ENCODE data around the gene ACYP2.
"Not testable (repeated sequence)": the region's sequence is repeated elsewhere in the genome, so short reads cannot be mapped to it uniquely, and the experiment has no call there.

Gene ACYP2

DNA sequence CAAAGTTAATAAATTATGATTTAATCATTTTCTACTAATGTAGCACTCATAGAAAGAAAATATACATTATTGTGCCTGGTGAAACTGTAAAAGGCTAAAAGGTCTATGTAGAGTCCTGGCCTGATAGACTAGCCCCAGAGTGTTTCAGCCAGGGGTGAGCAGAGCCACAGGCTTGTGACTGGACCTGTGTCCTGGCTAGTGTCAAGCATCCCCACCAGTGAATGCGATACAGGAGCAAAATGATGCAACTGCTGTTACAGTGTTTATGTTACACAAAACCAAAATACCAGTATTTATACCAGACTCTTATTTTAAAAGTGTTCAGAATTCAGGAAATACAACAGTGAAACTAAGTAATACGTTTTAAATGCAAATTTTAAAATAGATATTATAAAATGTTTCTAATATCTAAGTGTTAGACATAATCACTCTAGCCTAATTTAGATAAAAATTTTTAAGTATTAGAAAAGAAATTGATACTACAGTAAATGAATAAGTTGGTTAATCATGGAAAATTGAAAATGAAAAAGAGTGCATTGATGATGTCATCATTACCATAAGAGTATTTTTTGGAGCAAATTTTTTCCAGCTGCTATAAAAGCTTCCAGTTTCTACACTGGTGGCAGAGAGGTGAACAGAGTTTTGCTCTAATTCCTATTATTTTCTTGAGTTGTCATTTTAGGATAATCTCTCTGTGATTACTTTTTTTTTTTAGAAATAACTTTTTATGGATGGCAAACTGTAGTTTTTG is 146.8 kb downstream of the ACYP2 start:
- no peak for DNase-seq (ENCODE audit: low read depth in 3 of 3, low spot score in 1 of 3)

DNA sequence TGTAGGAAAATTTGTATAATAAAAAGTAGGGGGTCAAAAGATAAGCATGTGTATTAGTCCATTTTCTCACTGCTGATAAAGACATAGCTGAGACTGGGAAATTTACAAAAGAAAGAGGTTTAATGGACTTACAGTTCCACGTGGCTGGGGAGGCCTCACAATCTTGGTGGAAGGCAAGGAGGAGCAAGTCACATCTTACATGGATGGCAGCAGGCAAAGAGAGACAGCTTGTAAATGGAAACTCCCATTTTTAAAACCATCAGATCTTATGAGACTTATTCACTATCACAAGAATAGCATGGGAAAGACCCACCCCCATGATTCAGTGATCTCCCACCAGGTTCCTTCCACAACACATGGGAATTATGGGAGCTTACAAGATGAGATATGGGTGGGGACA is 149.7 kb downstream of the ACYP2 start:
- DNase-seq (ENCODE audit: low read depth in 3 of 3, low spot score in 1 of 3) = not testable (repeated sequence)

DNA sequence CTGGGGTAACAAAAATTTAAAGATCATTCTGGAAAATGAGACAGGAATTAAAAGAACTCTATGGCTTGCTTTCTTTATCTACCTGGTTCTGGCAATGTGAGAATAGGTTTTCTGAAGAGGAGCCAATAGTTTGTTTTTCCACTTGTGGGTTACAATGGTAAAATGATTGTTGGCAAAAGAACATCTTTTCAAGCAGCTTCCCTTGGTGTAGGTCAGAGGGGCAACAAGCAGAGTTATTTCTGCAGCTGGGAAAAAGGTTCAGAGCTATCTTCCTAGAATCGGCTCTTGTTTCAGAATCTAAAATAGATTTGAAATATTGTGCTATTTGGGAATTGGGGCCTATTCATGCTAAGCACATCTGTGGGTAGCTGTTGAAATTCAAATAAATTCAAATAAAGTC is 152.2 kb downstream of the ACYP2 start:
- DNase-seq (ENCODE audit: low read depth in 3 of 3, low spot score in 1 of 3) = no peak

DNA sequence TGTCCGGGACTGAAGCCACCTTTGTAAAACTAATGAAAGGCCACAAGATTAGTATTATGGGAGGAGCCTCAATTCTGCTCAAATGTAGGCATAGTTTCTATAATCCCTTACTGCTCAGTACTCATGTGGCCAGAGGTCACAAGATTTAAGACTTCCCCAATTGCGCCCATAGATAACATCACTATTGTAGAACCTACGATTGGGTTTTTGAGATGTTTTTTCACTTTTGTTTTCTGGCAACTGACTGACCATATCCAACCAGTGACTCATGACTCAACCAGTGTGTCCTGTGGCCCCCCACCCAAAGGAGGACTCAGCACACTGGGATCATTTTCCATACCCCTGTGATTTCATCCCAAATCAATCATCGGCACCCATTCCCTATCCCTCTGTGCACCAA is 155.8 kb downstream of the ACYP2 start:
- no peak for DNase-seq (ENCODE audit: low read depth in 3 of 3, low spot score in 1 of 3)

DNA sequence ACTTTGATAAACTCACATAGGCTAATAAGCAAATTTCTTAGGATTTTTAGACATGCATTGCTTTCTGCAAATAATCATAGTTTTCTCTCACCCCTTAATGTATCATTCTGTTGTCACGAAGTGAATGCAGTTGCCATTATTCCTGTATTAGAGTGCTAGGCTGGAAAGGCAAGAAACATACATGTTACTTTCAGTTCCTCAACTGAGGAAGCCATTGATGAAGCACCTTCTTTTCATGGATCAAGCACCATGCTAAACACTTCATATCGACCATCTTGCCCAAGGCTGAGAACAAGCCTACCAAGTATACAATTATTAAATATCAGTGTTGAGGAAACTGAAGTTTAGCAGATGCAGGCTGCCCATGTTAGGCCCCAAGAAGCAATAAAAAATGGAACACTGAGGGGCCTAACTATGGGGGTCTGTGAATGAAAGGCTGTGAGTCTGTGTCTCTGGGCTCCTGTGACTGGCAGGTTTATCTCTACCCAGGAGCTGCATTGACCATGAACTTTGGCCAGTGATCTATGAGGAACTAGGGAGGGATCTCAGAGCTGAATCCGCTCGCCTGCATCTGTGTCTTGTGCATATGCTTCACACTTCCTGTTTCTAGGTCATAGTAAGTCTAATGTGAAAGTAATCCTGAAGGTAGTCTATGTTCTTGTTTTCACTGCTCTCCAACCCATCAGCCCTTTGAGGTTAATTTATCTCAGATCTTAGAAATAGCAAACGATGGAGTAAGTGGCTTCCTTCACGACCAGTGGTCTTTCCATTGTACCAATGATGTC is 156.6 kb downstream of the ACYP2 start:
- no peak for DNase-seq (ENCODE audit: low read depth in 3 of 3, low spot score in 1 of 3)

DNA sequence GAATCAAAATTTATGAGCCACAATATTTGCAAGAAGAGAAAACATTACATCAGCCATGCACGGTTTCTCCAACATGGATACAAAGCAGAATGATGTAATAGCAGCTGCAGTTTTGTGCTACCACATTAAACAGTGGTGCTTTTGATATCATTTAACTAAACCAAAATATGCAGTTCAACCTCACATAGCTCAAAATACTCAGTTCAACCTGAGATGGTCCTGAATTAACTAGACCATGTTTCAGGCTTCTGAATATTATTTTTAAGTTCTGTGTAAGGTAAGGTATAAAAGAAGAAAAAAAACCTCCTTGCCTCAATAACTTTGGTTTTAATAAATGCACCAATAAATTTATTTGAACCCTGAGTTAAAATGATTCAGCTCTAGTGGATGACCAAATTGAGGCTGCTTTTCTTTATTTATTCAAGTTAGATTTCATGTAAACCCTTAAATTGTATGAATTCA is 159.4 kb downstream of the ACYP2 start:
- no peak for DNase-seq (ENCODE audit: low read depth in 3 of 3, low spot score in 1 of 3)

DNA sequence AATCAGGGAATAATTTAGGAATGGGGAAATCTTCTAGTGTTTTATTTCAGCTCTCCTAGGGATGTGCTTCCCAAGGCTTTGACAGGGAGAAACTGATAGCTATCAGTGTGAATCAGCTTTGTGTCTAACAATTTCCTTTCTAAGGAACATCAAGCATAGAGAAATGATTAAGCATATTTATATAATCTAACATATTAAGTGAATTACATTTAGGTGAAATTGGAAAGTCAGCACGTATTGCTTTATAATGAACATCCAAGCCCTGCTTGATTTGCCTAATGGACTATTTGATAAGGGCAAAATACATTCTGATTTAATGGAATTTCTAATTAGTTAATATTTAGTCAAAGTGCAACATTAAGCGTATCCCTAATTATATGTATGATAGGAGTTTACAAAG is 160.1 kb downstream of the ACYP2 start:
- DNase-seq (ENCODE audit: low read depth in 3 of 3, low spot score in 1 of 3) = no peak

DNA sequence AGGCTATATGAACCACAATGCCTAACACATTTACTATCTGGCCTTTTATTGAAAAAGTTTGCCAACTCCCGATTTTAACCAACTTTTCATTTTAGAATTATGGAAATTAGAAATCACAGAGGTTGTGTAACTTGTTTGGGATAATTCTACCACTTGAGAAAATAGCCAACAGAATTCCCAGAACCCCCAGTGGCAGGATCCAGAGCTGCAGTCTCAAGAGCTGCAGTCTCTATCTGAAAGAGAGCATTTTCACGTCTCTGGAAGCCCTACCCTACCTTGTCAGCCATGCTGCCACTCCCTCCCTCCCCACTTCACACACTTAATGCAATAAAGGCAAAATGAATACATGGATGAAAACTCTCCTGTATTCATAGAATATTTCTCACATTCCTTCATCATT is 164.0 kb downstream of the ACYP2 start:
- no peak for DNase-seq (ENCODE audit: low read depth in 3 of 3, low spot score in 1 of 3)

DNA sequence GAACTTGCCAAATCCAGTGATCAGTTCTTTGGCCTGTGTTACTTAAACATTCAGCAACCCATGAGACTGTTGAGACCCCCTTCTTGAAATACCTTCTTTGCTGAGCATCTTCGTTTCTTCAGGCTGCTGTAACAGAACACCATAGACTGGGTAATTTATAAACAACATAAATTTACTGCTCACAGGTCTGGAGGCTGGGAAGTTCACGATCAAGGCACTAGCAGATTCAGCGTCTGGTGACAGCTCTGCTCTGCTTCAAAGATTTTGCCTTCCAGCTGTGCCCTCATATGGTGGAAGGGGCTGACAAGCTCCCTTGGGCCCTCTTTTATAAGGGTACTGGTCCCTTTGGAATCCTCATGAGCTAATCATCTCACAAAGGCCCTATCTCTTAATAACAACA is 169.4 kb downstream of the ACYP2 start:
- no peak for DNase-seq (ENCODE audit: low read depth in 3 of 3, low spot score in 1 of 3)

DNA sequence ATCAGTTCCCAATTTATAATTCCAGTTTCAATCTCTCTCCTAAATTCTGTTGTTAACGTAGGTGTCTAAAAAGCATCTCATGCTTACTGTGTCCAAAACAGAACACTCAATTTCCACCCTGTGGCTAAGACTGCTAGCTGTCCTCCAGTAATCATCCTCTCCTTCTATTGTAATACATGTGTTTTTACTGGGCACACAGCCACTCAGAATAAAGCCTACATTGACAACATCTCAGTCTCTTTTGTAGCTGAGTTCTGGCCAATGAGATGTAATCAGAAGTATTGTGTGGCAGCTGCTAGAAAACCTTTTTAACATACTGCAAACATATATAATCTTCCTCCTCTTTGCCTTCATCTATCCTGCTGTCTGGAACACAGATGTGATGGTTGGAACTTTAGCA is 170.0 kb downstream of the ACYP2 start:
- DNase-seq (ENCODE audit: low read depth in 3 of 3, low spot score in 1 of 3) = no peak

DNA sequence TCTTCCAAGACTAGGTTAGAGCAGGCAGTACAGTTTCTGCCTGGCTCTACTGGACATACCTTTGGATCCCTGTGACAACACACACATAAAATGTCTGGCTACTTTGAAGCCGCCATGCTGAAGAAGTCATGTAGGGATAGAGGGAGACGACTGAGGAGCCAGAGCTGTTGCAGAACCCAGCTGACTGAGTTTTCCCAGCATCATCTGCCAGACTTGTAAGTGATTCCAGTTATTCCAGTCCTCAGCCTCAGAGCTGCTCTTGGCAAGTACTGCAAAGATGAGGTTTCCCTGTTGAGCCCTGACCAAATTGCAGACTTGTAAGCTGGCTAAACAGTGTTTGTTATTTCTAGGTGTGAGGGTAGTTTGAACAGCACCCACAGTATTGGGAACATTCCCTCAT is 172.1 kb downstream of the ACYP2 start:
- no peak for DNase-seq (ENCODE audit: low read depth in 3 of 3, low spot score in 1 of 3)

DNA sequence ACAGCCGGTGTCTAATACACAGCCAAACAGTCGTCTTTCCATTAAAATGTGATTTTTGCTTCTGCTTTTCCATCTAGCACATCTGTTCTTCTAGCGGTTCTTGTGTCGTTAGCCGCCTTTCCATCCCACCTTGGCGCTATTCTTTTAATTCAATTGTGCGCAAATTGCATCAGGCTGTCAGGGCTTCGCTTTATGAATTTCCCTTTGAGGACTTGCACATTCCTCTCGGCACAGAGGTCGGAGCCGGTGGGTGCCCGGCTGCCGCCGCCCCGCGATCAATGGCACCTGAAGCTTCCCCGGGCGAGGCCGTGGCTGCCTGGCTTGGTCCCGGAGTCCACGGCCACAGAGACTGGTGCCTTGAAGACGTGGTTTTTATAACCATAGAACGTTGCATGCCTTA is 174.5 kb downstream of the ACYP2 start:
- DNase-seq (ENCODE audit: low read depth in 3 of 3, low spot score in 1 of 3) = no peak

DNA sequence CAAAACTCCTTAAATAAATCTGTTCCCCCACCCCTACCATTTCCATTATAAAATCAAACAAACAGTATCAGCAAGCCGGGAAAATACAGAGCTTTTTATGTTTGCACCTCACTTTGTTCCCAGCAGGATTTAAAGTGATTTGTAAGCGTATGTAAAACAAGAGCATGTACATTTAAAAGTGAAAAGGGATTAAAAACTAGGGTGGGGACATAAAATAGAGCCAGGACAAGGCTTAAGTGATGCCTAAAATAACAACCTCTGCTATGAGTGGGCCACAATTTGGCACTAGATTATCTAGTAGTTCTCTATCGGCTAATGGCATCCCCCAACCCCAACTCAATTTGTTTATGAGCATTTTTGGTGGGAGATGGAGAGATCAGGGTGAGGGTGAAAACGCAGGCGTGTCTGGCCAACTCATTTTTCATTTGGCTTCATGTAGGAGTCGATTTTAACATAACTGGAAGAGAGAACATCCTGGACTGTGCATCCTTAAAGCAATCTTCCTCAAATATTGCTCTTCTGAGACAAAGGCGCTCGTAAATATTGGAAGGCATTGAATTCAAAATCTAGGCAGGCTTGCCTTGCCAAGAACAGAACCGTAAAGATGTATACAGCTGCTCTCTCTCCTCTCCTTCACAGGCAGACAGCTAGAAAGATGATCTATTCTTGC is 175.1 kb downstream of the ACYP2 start:
- no peak for DNase-seq (ENCODE audit: low read depth in 3 of 3, low spot score in 1 of 3)

DNA sequence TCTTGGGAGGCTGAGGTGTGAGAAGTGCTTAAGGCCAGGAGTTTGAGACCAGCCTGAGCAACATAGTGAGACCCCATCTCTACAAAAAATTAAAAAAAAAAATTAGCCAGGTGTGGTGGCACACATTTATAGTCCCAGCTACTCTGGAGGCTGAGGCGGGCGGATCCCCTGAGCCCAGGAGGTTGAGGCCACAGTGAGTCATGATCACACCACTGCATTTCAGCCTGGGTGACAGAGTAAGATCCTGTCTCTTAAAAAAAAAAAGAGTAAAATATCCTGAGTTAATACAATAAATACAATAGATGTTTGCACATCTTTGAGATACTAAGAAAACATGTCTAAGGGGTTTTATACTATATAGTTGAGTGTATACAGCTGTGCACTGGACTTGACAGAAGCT is 179.2 kb downstream of the ACYP2 start:
- not testable (repeated sequence) for DNase-seq (ENCODE audit: low read depth in 3 of 3, low spot score in 1 of 3)

DNA sequence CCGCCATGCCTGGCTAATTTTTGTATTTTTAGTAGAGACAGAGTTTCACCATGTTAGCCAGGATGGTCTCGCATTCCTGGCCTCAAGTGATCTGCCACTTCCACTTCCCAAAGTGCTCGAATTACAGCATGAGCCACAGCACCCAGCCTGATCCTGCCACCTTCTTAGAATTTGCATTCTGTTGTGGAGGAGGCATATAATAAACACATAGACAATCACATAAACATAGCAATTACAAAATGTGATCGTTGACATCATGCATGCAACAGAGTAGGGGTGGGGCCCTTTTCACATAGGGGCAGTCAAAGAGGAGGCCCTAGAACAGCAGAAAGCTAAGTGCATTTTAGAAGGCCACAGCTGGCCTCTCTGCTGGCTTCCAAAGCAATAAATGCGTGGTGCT is 180.5 kb downstream of the ACYP2 start:
- DNase-seq (ENCODE audit: low read depth in 3 of 3, low spot score in 1 of 3) = no peak

DNA sequence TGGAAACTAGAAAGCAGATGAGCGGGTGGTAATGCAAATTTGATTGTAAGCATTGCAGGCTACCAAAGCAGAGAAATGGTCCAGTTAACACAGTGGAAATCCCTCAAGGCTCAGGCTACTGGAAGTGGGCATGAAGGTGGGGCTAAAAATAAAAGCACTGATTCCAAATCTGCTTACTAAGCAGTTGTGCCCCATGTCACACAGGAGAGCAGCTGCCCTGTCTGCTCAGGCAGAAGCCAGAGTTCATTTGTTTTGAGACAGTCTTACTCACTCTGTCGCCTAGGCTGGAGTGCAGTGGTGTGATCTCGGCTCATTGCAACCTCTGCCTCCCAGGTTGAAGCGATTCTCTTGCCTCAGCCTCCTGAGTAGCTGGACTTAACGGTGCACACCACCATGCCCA is 183.1 kb downstream of the ACYP2 start:
- DNase-seq (ENCODE audit: low read depth in 3 of 3, low spot score in 1 of 3) = no peak

DNA sequence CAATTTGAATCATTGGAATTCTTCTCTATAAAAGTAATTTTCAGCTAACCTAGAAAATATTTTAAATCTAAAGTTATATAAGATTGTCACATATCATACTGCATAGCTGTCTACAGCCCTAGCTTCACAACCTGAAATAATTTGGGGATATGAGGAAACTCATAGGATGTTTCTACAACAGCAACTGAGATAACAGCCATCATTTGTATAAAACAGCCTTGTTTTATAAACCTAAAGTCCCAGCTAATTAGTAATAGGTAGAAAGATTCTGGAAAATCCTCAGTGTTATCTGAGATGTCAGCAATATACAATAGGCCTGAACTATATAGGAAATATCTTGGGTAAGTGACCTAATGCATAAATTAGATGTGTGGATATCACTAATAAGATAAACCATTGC is 188.2 kb downstream of the ACYP2 start:
- no peak for DNase-seq (ENCODE audit: low read depth in 3 of 3, low spot score in 1 of 3)

DNA sequence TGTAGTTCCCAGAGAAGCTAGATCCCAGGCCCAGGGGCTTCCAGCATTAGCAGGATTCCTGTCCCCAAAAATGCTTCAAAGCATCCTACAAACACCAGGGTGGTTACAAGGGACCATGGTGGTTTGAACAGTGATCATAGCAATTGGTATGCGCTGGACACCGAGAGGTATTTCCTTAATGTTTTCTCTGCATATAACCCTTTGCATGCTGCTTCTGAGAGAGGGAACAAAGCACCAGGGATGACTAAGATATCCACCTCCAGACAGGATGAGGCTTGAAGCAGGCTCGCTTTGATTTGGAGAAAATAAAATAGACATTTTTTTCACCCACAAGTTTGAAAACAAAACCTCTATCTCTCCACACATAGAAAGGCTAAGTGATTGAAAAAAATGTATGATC is 191.1 kb downstream of the ACYP2 start:
- DNase-seq (ENCODE audit: low read depth in 3 of 3, low spot score in 1 of 3) = no peak

DNA sequence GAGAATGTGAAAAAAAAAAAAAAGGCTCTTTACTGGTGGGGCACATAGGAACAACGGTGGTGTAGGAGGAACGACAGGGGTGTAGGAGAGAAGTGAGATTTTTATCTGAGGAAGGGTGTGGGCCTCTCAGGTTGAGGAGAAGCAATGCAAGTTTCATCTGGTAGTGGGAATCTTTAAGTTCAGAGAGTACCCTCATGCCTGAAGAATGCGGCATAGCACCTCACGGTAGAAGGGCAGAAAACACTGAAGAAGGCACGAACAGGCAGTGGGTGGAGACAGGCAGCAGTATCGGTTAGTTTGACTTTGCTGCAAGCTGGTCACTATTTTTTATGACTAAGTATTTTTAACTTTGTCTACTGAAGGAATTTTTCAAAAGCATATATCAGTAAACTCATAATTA is 192.8 kb downstream of the ACYP2 start:
- no peak for DNase-seq (ENCODE audit: low read depth in 3 of 3, low spot score in 1 of 3)

DNA sequence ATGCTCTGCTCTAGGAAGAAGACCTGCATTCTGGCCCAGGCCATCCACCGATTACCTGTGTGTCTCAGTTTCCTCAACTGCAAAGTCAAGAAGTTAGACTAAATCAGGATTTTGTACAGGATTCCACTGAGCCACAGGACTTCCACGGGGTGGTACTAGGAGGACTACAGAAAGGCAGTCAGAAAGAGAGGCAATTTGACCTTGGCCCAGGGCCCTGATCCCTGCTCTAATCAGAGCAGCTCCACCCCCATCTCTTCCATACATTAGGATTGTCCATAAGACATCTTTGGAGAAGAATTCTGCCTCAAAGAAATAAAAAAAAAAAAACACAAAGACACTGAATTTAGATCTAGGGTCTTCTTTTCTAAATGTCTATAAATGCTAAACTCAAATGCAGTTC is 193.4 kb downstream of the ACYP2 start:
- no peak for DNase-seq (ENCODE audit: low read depth in 3 of 3, low spot score in 1 of 3)

DNA sequence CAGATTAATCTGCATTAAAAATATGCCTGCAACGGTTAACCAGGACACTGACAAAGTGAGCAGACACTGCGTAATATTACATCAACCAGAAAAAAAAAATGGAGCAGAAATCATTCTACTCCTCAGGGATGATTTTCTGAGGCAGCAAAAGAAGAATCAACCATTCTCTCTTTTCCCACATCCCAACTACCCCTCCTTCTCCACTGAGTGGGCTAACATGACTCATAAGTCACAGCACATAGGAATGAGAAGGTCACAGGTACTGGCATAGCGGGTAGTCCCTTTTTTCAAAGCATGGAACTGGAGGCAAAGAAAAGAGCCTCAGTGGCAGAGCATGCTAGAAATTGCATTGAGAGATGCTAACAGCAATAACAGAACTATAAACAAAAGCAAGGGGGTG is 194.9 kb downstream of the ACYP2 start:
- no peak for DNase-seq (ENCODE audit: low read depth in 3 of 3, low spot score in 1 of 3)

DNA sequence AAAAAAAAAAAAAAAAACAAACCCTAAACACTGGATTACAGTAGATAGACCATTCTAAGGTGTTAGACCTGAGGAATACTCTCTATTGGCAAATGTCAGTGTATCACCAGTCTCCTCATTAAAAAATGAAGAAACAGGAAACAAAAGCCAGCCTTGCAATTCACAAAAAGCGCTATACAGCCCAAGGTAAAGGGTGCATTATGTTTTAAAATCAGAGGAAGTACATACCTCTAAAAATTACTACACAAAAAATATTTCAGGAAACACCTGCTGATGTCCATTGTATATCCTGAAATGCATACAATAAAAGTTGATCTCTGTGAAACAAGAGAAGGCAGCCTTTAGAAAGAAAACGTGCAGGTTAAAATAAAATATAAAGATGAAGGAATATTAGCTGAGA is 195.5 kb downstream of the ACYP2 start:
- DNase-seq (ENCODE audit: low read depth in 3 of 3, low spot score in 1 of 3) = no peak

Measured in stimulated activated CD4-positive, alpha-beta T cell treated with anti-CD3 and anti-CD28 coated beads, TNF-alpha, amount 100 ng/mL, for 1 hour (primary cell).